Measurements from ENCODE around the gene GRIP2.
A peak's percentile ranks its signal among the peaks of the same experiment; 100 is the strongest.

GRIP2 gene

GRCh38 chr3:14550181-14550580, 10.0 kb upstream of the GRIP2 start:
- peaks cover 59% of the 10 kb centered on the region for H3K27me3 ChIP-seq (replicated peaks; ENCODE audit: insufficient read depth, low read length)
- no peaks in the 10 kb centered on the region for H3K79me2 ChIP-seq (ENCODE audit: low read length)
- TF ChIP-seq EZH2phosphoT487 (IDR thresholded peaks at IDR 0.05; ENCODE audit: low read length) (no peak), CTCF (IDR thresholded peaks at IDR 0.05; ENCODE audit: low read length) (no peak), EZH2 (optimal IDR thresholded peaks at IDR 0.05; ENCODE audit: low read depth, low read length) (no peak)

GRCh38 chr3:14549256-14549919, 9.2 kb upstream of the GRIP2 start:
- no peak overlapping the region for H3K27ac ChIP-seq (ENCODE audit: low read length)

More at GRCh38 chr3:14550181-14550580, 10.0 kb upstream of the GRIP2 start:
- no peaks in the 10 kb centered on the region for H4K20me1 ChIP-seq (ENCODE audit: insufficient read depth, low read length)
- H3K9ac ChIP-seq (ENCODE audit: low read length) = no peak overlapping the region
- no peak overlapping the region for H3K27ac ChIP-seq (ENCODE audit: low read length)
- peak overlapping the region; percentile 49; the same call in 1 of the 2 replicates for H3K4me2 ChIP-seq (ENCODE audit: low read depth, low read length)
- H3F3A ChIP-seq (ENCODE audit: insufficient read depth, low read length) = no peaks in the 10 kb centered on the region
- no peaks in the 10 kb centered on the region for H3K4me1 ChIP-seq (ENCODE audit: low read length)
- H3K9me2 ChIP-seq (replicated peaks; ENCODE audit: insufficient read depth, low read length) = no peaks in the 10 kb centered on the region
- no peaks in the 10 kb centered on the region for H3K36me3 ChIP-seq (replicated peaks; ENCODE audit: insufficient read depth, low read length)
- no peak overlapping the region for H3K4me3 ChIP-seq (ENCODE audit: low read length)
- no peaks in the 10 kb centered on the region for H3K9me3 ChIP-seq (replicated peaks; ENCODE audit: insufficient read depth, low read length)
- DNase-seq = no peak
- no peak overlapping the region for H2AFZ ChIP-seq (ENCODE audit: low read length)

GRCh38 chr3:14548321-14548729, 8.2 kb upstream of the GRIP2 start:
- Histone ChIP-seq H3K9me3 (replicated peaks; ENCODE audit: insufficient read depth, low read length) (no peaks in the 10 kb centered on the region), H3K4me3 (ENCODE audit: low read length) (no peak overlapping the region), H3F3A (ENCODE audit: insufficient read depth, low read length) (no peaks in the 10 kb centered on the region), H3K9me2 (replicated peaks; ENCODE audit: insufficient read depth, low read length) (no peaks in the 10 kb centered on the region), H4K20me1 (ENCODE audit: insufficient read depth, low read length) (no peaks in the 10 kb centered on the region), H3K9ac (ENCODE audit: low read length) (no peak overlapping the region), H3K27me3 (replicated peaks; ENCODE audit: insufficient read depth, low read length) (peaks cover 52% of the 10 kb centered on the region), H3K27ac (ENCODE audit: low read length) (no peak overlapping the region), H3K4me2 (ENCODE audit: low read depth, low read length) (no peak overlapping the region), H3K4me1 (ENCODE audit: low read length) (no peaks in the 10 kb centered on the region), H3K36me3 (replicated peaks; ENCODE audit: insufficient read depth, low read length) (no peaks in the 10 kb centered on the region), H3K79me2 (ENCODE audit: low read length) (no peaks in the 10 kb centered on the region), H2AFZ (ENCODE audit: low read length) (no peak overlapping the region)
- DNase-seq = peak; percentile 12
- TF ChIP-seq EZH2phosphoT487 (IDR thresholded peaks at IDR 0.05; ENCODE audit: low read length) (no peak), EZH2 (optimal IDR thresholded peaks at IDR 0.05; ENCODE audit: low read depth, low read length) (no peak), CTCF (IDR thresholded peaks at IDR 0.05; ENCODE audit: low read length) (peak; percentile 37)

More at GRCh38 chr3:14549256-14549919, 9.2 kb upstream of the GRIP2 start:
- Histone ChIP-seq H3K79me2 (ENCODE audit: low read length) (no peaks in the 10 kb centered on the region), H3K9me2 (replicated peaks; ENCODE audit: insufficient read depth, low read length) (no peaks in the 10 kb centered on the region), H3K9me3 (replicated peaks; ENCODE audit: insufficient read depth, low read length) (no peaks in the 10 kb centered on the region), H3K4me2 (ENCODE audit: low read depth, low read length) (peak overlapping the region; percentile 49; the same call in 1 of the 2 replicates), H3K4me1 (ENCODE audit: low read length) (no peaks in the 10 kb centered on the region), H3K4me3 (ENCODE audit: low read length) (no peak overlapping the region), H3K27me3 (replicated peaks; ENCODE audit: insufficient read depth, low read length) (peaks cover 53% of the 10 kb centered on the region), H2AFZ (ENCODE audit: low read length) (no peak overlapping the region; the same call in 1 of the 2 replicates), H4K20me1 (ENCODE audit: insufficient read depth, low read length) (no peaks in the 10 kb centered on the region), H3F3A (ENCODE audit: insufficient read depth, low read length) (no peaks in the 10 kb centered on the region), H3K9ac (ENCODE audit: low read length) (no peak overlapping the region), H3K36me3 (replicated peaks; ENCODE audit: insufficient read depth, low read length) (no peaks in the 10 kb centered on the region)
- DNase-seq = peak; percentile 10
- TF ChIP-seq EZH2phosphoT487 (IDR thresholded peaks at IDR 0.05; ENCODE audit: low read length) = no peak
- TF ChIP-seq CTCF (IDR thresholded peaks at IDR 0.05; ENCODE audit: low read length) = peak; percentile 52
- TF ChIP-seq EZH2 (optimal IDR thresholded peaks at IDR 0.05; ENCODE audit: low read depth, low read length) = no peak
